HepG2 (cell line): ENCODE results near the gene PCDHGB3. TPM values are rescaled to one million over a fixed set of nuclear protein-coding genes. Genes with fewer than 3 reads are reported as not detected.

ENCODE experiments used
- ATAC-seq: fragments of 200-7000 bp; cut with Tn5 transposase; 3 replicates; pipeline ENCODE4 v1.9.1; 2020; ENCODE audit warnings: mild to moderate bottlenecking, moderate library complexity
- BruUV-seq: library from RNA; stranded (reverse); fragments of 400-500 nt; replicated peaks from 2 replicates; lab custom pipeline; 2021; lab: Mats Ljungman, UMichigan
- CTCF ChIA-PET: fragments of 300-600 bp; formaldehyde crosslinking; extraction: SDS; loops from one replicate; lab custom pipeline; 2021; ENCODE audit warnings: low total read pairs, inconsistent platforms, low intra/inter-chr PET ratio; lab: Yijun Ruan, JAX
- POLR2A ChIA-PET: fragments of 350-600 bp; sonication (Branson Sonifier 250); formaldehyde crosslinking; loops from one replicate; lab custom pipeline; 2020; ENCODE audit warnings: antibody characterized with exemption, inconsistent platforms; lab: Yijun Ruan, JAX
- DNase-seq: peaks from one replicate; pipeline ENCODE4 v3.0.0-alpha.2; 2015; ENCODE audit warnings: low spot score
- FAIRE-seq: peaks from 3 replicates; lab custom pipeline; 2011; peaks lifted over from hg19 to GRCh38; lab: Jason Lieb, UNC
- H2AFZ ChIP-seq: one replicate; pipeline ENCODE4 v1.6.1; 2011; ENCODE audit warnings: low read length, inconsistent platforms
- H3K27ac ChIP-seq: fragments of 300-600 bp; 3 replicates; pipeline ENCODE4 v1.8.0; 2011; ENCODE audit warnings: mixed run types, mild to moderate bottlenecking, mixed read lengths, low read length, inconsistent platforms; ENCODE audit not compliant: insufficient read depth; ENCODE audit errors: extremely low read length
- H3K27me3 ChIP-seq, 2 experiments: fragments of 200-600 bp in 1 of 2; 2 replicates in 1 of 2; 3 replicates in 1 of 2; pipeline versions ENCODE4 v1.6.0 to v1.8.0; 2011; ENCODE audit warnings: low read length in 2 of 2, mild to moderate bottlenecking in 2 of 2, moderate library complexity in 2 of 2, inconsistent platforms in 1 of 2; ENCODE audit not compliant: insufficient read depth in 2 of 2, control insufficient read depth in 1 of 2
- H3K36me3 ChIP-seq, 2 experiments: fragments of 200-600 bp in 1 of 2; replicated peaks in 1 of 2; 2 replicates in 1 of 2; 3 replicates in 1 of 2; pipeline versions ENCODE4 v1.5.1 to v1.8.0; 2011; ENCODE audit warnings: low read length in 2 of 2, inconsistent platforms in 1 of 2; ENCODE audit not compliant: insufficient read depth in 2 of 2, control insufficient read depth in 1 of 2
- H3K4me1 ChIP-seq: 2 replicates; pipeline ENCODE4 v1.5.1; 2012; ENCODE audit warnings: low read length, inconsistent platforms; ENCODE audit not compliant: insufficient read depth
- H3K4me2 ChIP-seq: 2 replicates; pipeline ENCODE4 v1.6.0; 2011; ENCODE audit warnings: low read depth, low read length, inconsistent platforms
- H3K4me3 ChIP-seq, 3 experiments: fragments of 200-600 bp in 1 of 3; sonication (generic), shearing (Covaris generic) in 1 of 3; replicated peaks in 1 of 3; 2 replicates each; pipeline ENCODE4 v1.5.1; 2011 to 2016; ENCODE audit warnings: low read length in 3 of 3, inconsistent platforms in 2 of 3, low read depth in 2 of 3, mild to moderate bottlenecking in 2 of 3, control low read depth in 1 of 3, mixed read lengths in 1 of 3; ENCODE audit not compliant: insufficient read depth in 1 of 3
- H3K79me2 ChIP-seq: one replicate; pipeline ENCODE4 v1.6.1; 2011; ENCODE audit warnings: low read length, inconsistent platforms; ENCODE audit not compliant: insufficient read depth
- H3K9ac ChIP-seq: 2 replicates; pipeline ENCODE4 v1.6.0; 2011; ENCODE audit warnings: mild to moderate bottlenecking, low read depth, low read length, inconsistent platforms; ENCODE audit not compliant: insufficient read depth
- H3K9me3 ChIP-seq: 2 replicates; pipeline ENCODE4 v1.5.1; 2012; ENCODE audit warnings: mild to moderate bottlenecking, low read length
- H4K20me1 ChIP-seq: 2 replicates; pipeline ENCODE4 v1.6.0; 2011; ENCODE audit warnings: inconsistent platforms, mild to moderate bottlenecking, low read length, moderate library complexity; ENCODE audit not compliant: insufficient read depth
- ASH2L ChIP-seq: fragments of 300-600, 200-600 bp; sonication (generic); IDR thresholded peaks from 2 replicates; pipeline ENCODE4 v1.7.0; 2017; ENCODE audit warnings: low read depth, mild to moderate bottlenecking, moderate library complexity, mixed read lengths, low read length; ENCODE audit not compliant: insufficient read length
- IKZF5 ChIP-seq: IDR thresholded peaks from 2 replicates; pipeline ENCODE4 v1.6.1; 2018; ENCODE audit warnings: missing genetic modification reagents, mild to moderate bottlenecking, missing compliant biosample characterization
- KLF12 ChIP-seq: sonication (generic); formaldehyde crosslinking; IDR thresholded peaks from 2 replicates; pipeline ENCODE4 v1.4.0; 2020; ENCODE audit warnings: missing genetic modification reagents, borderline replicate concordance
- PAWR ChIP-seq: sonication (generic); formaldehyde crosslinking; IDR thresholded peaks from 2 replicates; pipeline ENCODE4 v1.4.0; 2020; ENCODE audit warnings: missing genetic modification reagents, mild to moderate bottlenecking, borderline replicate concordance
- POLR2G ChIP-seq: fragments of 200-400 bp; formaldehyde crosslinking; IDR thresholded peaks from 2 replicates; pipeline ENCODE4 v1.6.1; 2018; ENCODE audit warnings: mild to moderate bottlenecking, low read depth, low read length, moderate library complexity
- ZNF17 ChIP-seq: sonication (generic); formaldehyde crosslinking; IDR thresholded peaks from 2 replicates; pipeline ENCODE4 v1.5.0; 2020; ENCODE audit warnings: mild to moderate bottlenecking, missing genetic modification reagents
- ZNF253 ChIP-seq: sonication (generic); formaldehyde crosslinking; IDR thresholded peaks from 2 replicates; pipeline ENCODE4 v1.8.0; 2022; ENCODE audit warnings: mild to moderate bottlenecking, missing genetic modification reagents, borderline replicate concordance
- ZNF280D ChIP-seq: sonication (generic); formaldehyde crosslinking; IDR thresholded peaks from 2 replicates; pipeline ENCODE4 v1.5.1; 2020; ENCODE audit warnings: mild to moderate bottlenecking, missing genetic modification reagents
- ZNF354B ChIP-seq: sonication (generic); formaldehyde crosslinking; IDR thresholded peaks from 2 replicates; pipeline ENCODE4 v1.8.0; 2022; ENCODE audit warnings: mild to moderate bottlenecking, missing genetic modification reagents
- ZNF660 ChIP-seq: sonication (generic); formaldehyde crosslinking; IDR thresholded peaks from 2 replicates; pipeline ENCODE4 v1.5.1; 2020; ENCODE audit warnings: mild to moderate bottlenecking, low read depth, missing genetic modification reagents, borderline replicate concordance
- ZZZ3 ChIP-seq: sonication (generic); formaldehyde crosslinking; IDR thresholded peaks from 2 replicates; pipeline ENCODE4 v1.4.0; 2020; ENCODE audit warnings: missing genetic modification reagents, mild to moderate bottlenecking, borderline replicate concordance
- WGBS: methylation state at CpG from one replicate; pipeline ENCODE4 v1.1.6; 2017; ENCODE audit warnings: low lambda C conversion rate; 5-methylcytosine and 5-hydroxymethylcytosine counted together
- in situ Hi-C: cut with HindIII; loops from 2 replicates; pipeline ENCODE4 v1.10.0; 2017; ENCODE audit warnings: low pct_unique_long_range_greater_than_20kb; ENCODE audit not compliant: extremely low pct_ligation_motif_present
- intact Hi-C: fragments of 100-400 bp; cut with micrococcal nuclease; formaldehyde crosslinking; loops from one replicate; pipeline ENCODE4 v1.10.0; 2022; ENCODE audit not compliant: unreplicated experiment
- polyA plus RNA-seq, 8 experiments: library from polyadenylated mRNA; depleted of rRNA in 3 of 8; stranded (reverse) in 7 of 8; unstranded in 1 of 8; fragments of >200 nt; fragmentation: Illumina TruSeq in 4 of 8; extraction: Trizol in 4 of 8; gene quantifications; 2 replicates each; pipeline versions ENCODE4 v1.2.1 to v1.2.3, GENCODE V29; 2011 to 2016; ENCODE audit warnings: low read depth in 4 of 8, missing spikeins in 1 of 8, mixed read lengths in 1 of 8; ENCODE audit not compliant: insufficient read depth in 1 of 8
- total RNA-seq, 5 experiments: library from RNA; depleted of rRNA; stranded (reverse); fragments of >200 nt; fragmentation: Illumina TruSeq; extraction: Trizol; gene quantifications; 2 replicates each; pipeline ENCODE4 v1.2.3, GENCODE V29; 2016; ENCODE audit warnings: low read depth in 1 of 5

The PCDHGB3 gene
- total and polyA plus RNA-seq, 2 of the 13 experiments (the other 11 are each of a cell fraction or from before 2014, with no cell fraction given), result 0.40 to 0.44 TPM

- Histone ChIP-seq H3K4me3 (no peak overlapping the region), H3K9ac (no peak overlapping the region), H4K20me1 (no peaks in the 10 kb centered on the region), H3K79me2 (peaks cover 23% of the 10 kb centered on the region), H2AFZ (no peak overlapping the region), H3K27ac (no peak overlapping the region), H3K36me3 (peaks cover 4 to 14% of the 10 kb centered on the region in 2 experiments), H3K27me3 (no peaks in the 10 kb centered on the region; a peak in 1 of 5 replicates), H3K4me2 (no peak overlapping the region), H3K4me1 (peaks cover 31% of the 10 kb centered on the region), H3K9me3 (peaks cover 26% of the 10 kb centered on the region)
- intact Hi-C loops, result no loop called here
- WGBS, result 47% methylated on average over 3 of the region's 3 CpGs
- ATAC-seq (no peak), DNase-seq (no peak), FAIRE-seq (no peak)
- POLR2A ChIA-PET, result no interaction called here
- BruUV-seq, result no TSS peak
- CTCF ChIA-PET, result no interaction called here
- TF ChIP-seq ZNF660, result no peak
- TF ChIP-seq ZNF17 (CRISPR knock-in tag), result no peak
- in situ Hi-C loops, result no loop called here
Measured at GRCh38 chr5:141322261-141322660, 47.8 kb upstream of the PCDHGB3 start.

- Histone ChIP-seq H3K4me1 (peaks cover 18% of the 10 kb centered on the region), H3K79me2 (no peaks in the 10 kb centered on the region), H3K9ac (peak overlapping the region; percentile 54), H3K4me2 (peak overlapping the region; percentile 71), H2AFZ (peak overlapping the region; percentile 91), H3K36me3 (no peaks in the 10 kb centered on the region), H3K4me3 (peak overlapping the region; percentile 32 to 58 (median 54); a peak in 5 of 6 replicates), H3K27ac (no peak overlapping the region), H4K20me1 (no peaks in the 10 kb centered on the region), H3K9me3 (no peaks in the 10 kb centered on the region; the same call in 1 of the 2 replicates), H3K27me3 (peaks cover 0 to 9% of the 10 kb centered on the region in 2 experiments; a peak in 2 of 5 replicates)
- ChIA-PET POLR2A (no interaction called here), CTCF (interaction anchor here (1.2 to 1.3 kb wide), 2 partner anchors 198 to 238 kb away, joined by 3 read pairs; no protein-coding TSS in a partner anchor)
- FAIRE-seq (peak; percentile 44), ATAC-seq (peak; percentile 89), DNase-seq (peak; percentile 58)
- WGBS, result 35% methylated on average over 27 of the region's 27 CpGs
- in situ Hi-C loops (no loop called here), intact Hi-C loops (loop anchor here (5.0 kb wide), 1 partner anchor 236 kb away; no protein-coding TSS in a partner anchor)
- BruUV-seq, result TSS peak; percentile 47
- peak; percentile 34; the same call in 1 of the 2 replicates for TF ChIP-seq POLR2G
- TF ChIP-seq ZZZ3 (CRISPR knock-in tag), result no peak
- TF ChIP-seq ZNF253, result 0 out of 2 replicates have a peak, but pooled peaks have one; percentile 47
- peak; percentile 32 for TF ChIP-seq ASH2L
- TF ChIP-seq KLF12 (CRISPR knock-in tag), result no peak
- peak; percentile 31; the same call in 1 of the 2 replicates for TF ChIP-seq IKZF5 (CRISPR knock-in tag)
- no peak for TF ChIP-seq ZNF280D (CRISPR knock-in tag)
- no peak for TF ChIP-seq PAWR (CRISPR knock-in tag)
- TF ChIP-seq ZNF354B (CRISPR knock-in tag), result no peak
Measured at GRCh38 chr5:141326088-141326854, 43.8 kb upstream of the PCDHGB3 start.
